Measurements from ENCODE around the gene CLGN.

CLGN gene

DNA sequence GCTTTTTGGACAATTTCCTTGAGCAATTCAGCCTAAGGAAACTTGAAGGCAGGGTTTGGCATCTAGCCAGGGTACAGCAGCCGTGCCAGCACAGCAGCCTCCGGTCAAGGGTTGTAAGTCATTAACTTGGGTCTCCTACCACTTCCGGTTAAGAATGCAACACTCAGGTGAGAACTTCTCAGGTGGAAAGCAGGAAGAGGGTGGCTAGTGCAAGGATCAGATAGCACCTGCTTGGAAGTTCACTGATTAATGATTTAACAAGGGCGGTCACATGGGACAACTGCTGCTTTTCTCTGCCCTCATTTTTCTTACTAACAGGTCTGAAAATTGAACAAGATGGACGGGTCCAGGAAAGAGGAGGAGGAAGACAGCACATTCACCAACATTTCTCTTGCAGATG is 84.1 kb downstream of the CLGN start:
- Histone ChIP-seq H3K27me3 (ENCODE audit: control insufficient read depth in 5 of 5, insufficient read depth in 4 of 5, low read length in 5 of 5) (no peaks in the 10 kb centered on the region), H3K36me3 (ENCODE audit: control insufficient read depth in 5 of 5, insufficient read depth in 5 of 5, low read length in 5 of 5) (no peaks in the 10 kb centered on the region), H3K4me3 (ENCODE audit: low read depth in 1 of 5, low read length in 5 of 5) (peak overlapping the region in 2 of 5 donors; percentile 30 to 43), H3K27ac (ENCODE audit: low read depth, low read length) (no peak overlapping the region), H3K4me1 (ENCODE audit: control insufficient read depth in 5 of 5, insufficient read depth in 5 of 5, low read length in 5 of 5) (peaks cover 0 to 12% (median 7%) of the 10 kb centered on the region in 5 donors), H3K9ac (ENCODE audit: low read length in 5 of 5) (peak overlapping the region in 1 of 5 donors; percentile 8), H3K9me3 (ENCODE audit: control insufficient read depth in 5 of 5, low read length in 5 of 5) (no peaks in the 10 kb centered on the region)

DNA sequence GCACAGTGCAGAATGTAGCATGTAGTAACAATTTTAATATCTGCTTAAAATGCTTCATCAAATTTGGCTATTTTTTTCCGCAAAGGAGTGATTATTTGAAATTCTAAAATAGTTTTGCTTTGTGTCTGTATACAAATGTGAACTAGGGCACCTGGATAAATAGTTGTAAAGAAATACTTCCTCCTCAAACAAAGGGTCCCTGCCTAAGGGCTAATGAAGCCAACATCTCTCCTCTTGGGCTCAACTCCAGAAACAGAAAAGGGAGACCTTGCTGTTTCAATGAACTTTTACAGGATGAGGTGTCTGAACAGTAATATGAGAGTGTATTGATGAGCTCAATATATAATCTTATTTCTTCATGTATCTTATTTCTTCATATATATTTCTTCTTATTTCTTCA is 84.8 kb downstream of the CLGN start:
- H3K27me3 ChIP-seq (ENCODE audit: control insufficient read depth in 5 of 5, insufficient read depth in 4 of 5, low read length in 5 of 5) = no peaks in the 10 kb centered on the region
- peaks cover 0 to 12% (median 7%) of the 10 kb centered on the region in 5 donors for H3K4me1 ChIP-seq (ENCODE audit: control insufficient read depth in 5 of 5, insufficient read depth in 5 of 5, low read length in 5 of 5)
- H3K4me3 ChIP-seq (ENCODE audit: low read depth in 1 of 5, low read length in 5 of 5) = no peak overlapping the region

More for the DNA sequence above, 84.8 kb downstream of the CLGN start:
- Histone ChIP-seq H3K9ac (ENCODE audit: low read length in 5 of 5) (no peak overlapping the region), H3K9me3 (ENCODE audit: control insufficient read depth in 5 of 5, low read length in 5 of 5) (no peaks in the 10 kb centered on the region), H3K27ac (ENCODE audit: low read depth, low read length) (no peak overlapping the region), H3K36me3 (ENCODE audit: control insufficient read depth in 5 of 5, insufficient read depth in 5 of 5, low read length in 5 of 5) (no peaks in the 10 kb centered on the region)
